Measurements from ENCODE around the gene PADI4. TPM values are rescaled to one million over a fixed set of nuclear protein-coding genes. Genes with fewer than 3 reads are reported as not detected.
"Not testable (repeated sequence)": the region's sequence is repeated elsewhere in the genome, so short reads cannot be mapped to it uniquely, and the experiment has no call there.

The PADI4 gene
- total RNA-seq, 1 experiment from 2014 or later = 3.5 TPM

- peak; percentile 64 for DNase-seq (ENCODE audit: low read depth)
Measured at GRCh38 chr1:17392199-17392740, 84.3 kb downstream of the PADI4 start.

DNA sequence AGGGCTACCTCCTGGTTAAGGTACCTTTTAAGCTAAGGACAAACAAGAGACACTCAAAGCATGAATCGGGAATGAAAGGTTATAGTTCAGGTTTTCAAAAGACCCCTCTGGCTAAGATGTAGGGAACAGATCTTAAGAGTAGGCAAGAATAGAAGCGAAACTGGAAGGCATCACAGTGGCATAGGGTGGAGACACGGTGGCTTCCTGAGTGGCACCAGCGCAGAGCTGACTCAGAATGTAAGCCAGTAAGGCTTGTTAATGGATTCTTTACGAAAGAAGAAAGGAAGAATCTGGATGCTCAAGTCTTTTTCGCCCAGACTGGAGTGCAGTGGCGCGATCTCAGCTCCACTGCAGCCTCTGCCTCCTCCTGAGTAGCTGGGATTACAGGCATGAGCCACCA lies 85.2 kb downstream of the PADI4 start:
- DNase-seq (ENCODE audit: low read depth) = no peak

GRCh38 chr1:17397910-17398695 lies 90.1 kb downstream of the PADI4 start:
- no peak for DNase-seq (ENCODE audit: low read depth)

- no peak for DNase-seq (ENCODE audit: low read depth)
Measured at GRCh38 chr1:17400725-17401341, 92.8 kb downstream of the PADI4 start.

DNA sequence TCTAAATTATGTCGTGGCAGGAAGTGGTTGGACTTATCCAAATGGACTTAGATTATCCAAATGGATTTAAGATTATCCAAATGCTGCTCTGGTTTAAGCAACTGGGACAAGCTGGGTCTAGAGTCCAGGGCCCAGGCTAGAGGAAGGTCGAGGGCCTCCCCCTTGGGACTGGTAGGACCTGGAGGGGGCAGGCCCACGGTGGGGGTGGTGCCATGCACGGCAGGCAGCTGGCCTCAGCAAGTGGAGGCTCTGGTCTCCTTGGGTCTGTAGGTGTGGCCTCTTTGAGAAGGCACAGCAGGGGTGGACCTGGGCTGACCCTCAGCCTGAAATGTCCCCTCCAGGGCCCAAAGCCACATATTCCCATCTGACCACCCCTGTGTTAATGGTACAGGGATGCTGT lies 93.8 kb downstream of the PADI4 start:
- no peak for DNase-seq (ENCODE audit: low read depth)

GRCh38 chr1:17403081-17403480 lies 95.1 kb downstream of the PADI4 start:
- peak; percentile 84 for DNase-seq (ENCODE audit: low read depth)

DNA sequence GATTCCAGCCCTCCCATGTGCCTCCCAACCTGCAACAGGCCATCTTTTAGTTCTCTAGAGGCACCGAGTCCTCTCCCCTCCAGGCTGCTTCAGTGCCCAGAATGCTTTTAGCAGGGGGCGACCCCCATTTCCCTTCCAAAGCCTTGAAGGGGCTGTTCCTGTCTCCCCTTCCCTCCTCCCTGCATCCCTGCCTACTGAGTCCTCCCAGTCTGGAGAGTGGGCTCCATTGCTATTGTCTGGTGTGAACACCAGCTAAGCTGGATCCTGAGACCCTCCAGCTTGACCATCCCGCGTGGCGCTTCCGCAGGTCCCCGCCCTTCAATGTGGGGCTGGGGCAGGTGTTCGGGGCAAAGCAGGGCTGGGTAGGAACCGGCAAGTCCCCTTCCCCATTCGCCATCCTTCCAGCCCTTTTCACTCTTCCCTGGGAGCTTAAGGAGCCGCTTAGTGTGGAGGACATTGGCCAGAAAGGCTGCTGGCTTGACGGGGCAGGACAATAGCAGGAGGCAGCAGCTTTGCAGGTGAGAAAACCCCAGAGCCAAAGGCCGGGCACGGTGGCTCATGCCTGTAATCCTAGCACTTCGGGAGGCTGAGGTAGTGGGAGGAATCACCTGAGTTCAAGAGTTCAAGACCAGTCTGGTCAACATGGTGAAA lies 96.2 kb downstream of the PADI4 start:
- DNase-seq (ENCODE audit: low read depth) = no peak

- DNase-seq (ENCODE audit: low read depth) = no peak
Measured at GRCh38 chr1:17404820-17405219, 96.8 kb downstream of the PADI4 start.

GRCh38 chr1:17405898-17406759 lies 98.1 kb downstream of the PADI4 start:
- peak; percentile 68 for DNase-seq (ENCODE audit: low read depth)

GRCh38 chr1:17406760-17407475 lies 98.9 kb downstream of the PADI4 start:
- DNase-seq (ENCODE audit: low read depth) = not testable (repeated sequence)

DNA sequence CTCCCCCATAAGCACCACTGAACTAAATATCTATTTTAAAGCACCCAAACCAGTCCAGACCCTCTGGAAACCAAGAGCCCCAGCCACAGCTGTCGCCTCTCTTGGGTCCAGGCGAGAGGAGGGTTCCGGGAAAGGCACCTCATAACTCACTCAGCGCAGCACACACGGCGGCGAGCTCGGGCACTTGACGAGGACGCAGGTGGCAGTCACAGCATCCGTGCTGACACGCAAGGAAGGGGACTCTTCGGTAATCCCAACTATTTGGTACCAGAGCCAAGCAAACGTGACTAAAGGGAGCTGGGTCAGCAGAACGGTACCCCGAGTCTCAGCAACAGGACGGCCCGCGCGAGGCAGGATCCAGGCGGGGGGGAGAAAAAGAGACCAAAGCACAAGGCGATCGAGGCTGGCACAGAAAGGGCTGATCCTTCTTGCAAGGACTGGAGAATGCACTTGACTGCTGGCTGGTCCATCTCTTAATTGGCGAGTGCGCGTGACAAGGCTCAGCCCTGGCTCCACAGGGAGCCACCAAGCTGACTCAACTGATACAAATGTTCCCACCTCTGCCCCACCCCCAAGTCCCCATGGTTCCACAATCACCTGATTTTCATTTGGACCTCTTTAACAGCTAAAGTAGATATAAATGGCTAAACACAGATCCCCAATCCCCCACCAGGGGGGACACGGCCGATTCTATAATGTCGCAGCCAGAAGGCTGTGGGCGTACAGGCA lies 100.0 kb downstream of the PADI4 start:
- not testable (repeated sequence) for DNase-seq (ENCODE audit: low read depth)

GRCh38 chr1:17409391-17409811 lies 101.4 kb downstream of the PADI4 start:
- no peak for DNase-seq (ENCODE audit: low read depth)

DNA sequence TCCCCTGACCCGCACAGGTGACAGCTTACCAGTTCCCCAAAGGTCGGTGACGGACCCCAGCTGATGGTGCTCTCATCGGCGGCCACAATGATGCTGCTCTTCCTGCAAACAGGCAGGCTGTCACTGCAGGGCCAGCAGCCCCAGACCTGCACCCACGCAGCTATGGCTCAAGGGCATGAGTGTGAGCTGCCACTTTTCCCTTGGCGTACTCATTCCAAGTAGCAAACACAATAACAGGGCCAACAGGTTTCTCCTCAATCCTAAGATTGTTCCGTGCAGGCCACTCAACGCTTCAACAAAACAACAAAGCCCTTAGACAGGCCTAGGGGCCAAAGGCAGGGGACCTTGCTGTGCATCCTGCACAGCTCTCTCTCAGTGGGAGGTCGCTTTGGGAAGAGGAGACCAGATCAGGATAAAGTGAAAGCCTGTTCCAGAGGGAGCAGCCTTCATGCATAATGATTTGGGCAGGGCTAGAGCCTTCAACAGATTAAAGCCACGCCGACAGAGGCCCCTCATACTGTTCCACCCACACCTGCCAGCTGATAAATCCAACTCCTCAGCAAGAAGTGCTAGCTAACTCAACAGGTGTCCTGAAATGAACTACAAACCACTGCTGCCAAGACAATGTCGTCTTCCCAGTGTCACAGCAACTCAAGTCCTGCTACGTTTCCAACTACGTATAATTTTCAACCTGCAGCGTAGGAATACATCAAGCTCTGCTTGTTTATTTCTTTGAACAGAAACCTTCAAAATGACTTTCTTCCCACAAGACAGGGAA lies 104.3 kb downstream of the PADI4 start:
- DNase-seq (ENCODE audit: low read depth) = no peak

Other genes starting within 250 kb of the PADI4 start
- 2.9 and 4.1 TPM in 2 replicates for gene PADI2, start 188.7 kb upstream of the PADI4 start, total RNA-seq (2014; rRNA removed; shearing (Covaris generic))
- gene PADI1, start 103.1 kb upstream of the PADI4 start, total RNA-seq (2014; rRNA removed; shearing (Covaris generic)) = 1.9 and 2.4 TPM in 2 replicates
- gene PADI3, start 59.1 kb upstream of the PADI4 start, total RNA-seq (2014; rRNA removed; shearing (Covaris generic)) = 44.9 and 48.8 TPM in 2 replicates
- gene PADI6, start 64.0 kb downstream of the PADI4 start, total RNA-seq (2014; rRNA removed; shearing (Covaris generic)) = not detected in 2 replicates
- 60.7 and 61.9 TPM in 2 replicates for gene RCC2, start 131.5 kb downstream of the PADI4 start, total RNA-seq (2014; rRNA removed; shearing (Covaris generic))
- 2.2 and 3.3 TPM in 2 replicates for gene ARHGEF10L, start 231.5 kb downstream of the PADI4 start, total RNA-seq (2014; rRNA removed; shearing (Covaris generic))